Activated T-cell treated with anti-CD3 and anti-CD28 coated beads for 24 hours (primary cell): ENCODE measurements around the gene KBTBD13.

Source experiments
- DNase-seq: peaks from one replicate; pipeline ENCODE4 v3.0.0-alpha.2; 2020; ENCODE audit warnings: low read depth

The KBTBD13 gene

GRCh38 chr15:65115086-65115485, 38.5 kb downstream of the KBTBD13 start, which contains the start of gene UBAP1L:
Gene UBAP1L (minus strand): TSS chr15:65115200. CDS start chr15:65106215, 8,985 bp downstream.
- DNase-seq: no peak

GRCh38 chr15:65115542-65115941, 39.0 kb downstream of the KBTBD13 start:
- DNase-seq: no peak
